Measurements from ENCODE around the gene FTL.

- TF ChIP-seq CTCF (IDR thresholded peaks at IDR 0.05; ENCODE audit: insufficient read depth, low read depth, low read length) (no peak), EZH2 (IDR thresholded peaks at IDR 0.05; ENCODE audit: insufficient read depth, low read length) (no peak)
These were observed 38.2 kb upstream of the FTL start for GRCh38 chr19:48926909-48927308.
